Measurements from ENCODE around the gene TSHZ2. TPM values are rescaled to one million over a fixed set of nuclear protein-coding genes. Genes with fewer than 3 reads are reported as not detected.

The TSHZ2 gene
- total RNA-seq, 6 experiments from 2014 or later: 14.2 to 28.1 (median 21.0) TPM

DNA sequence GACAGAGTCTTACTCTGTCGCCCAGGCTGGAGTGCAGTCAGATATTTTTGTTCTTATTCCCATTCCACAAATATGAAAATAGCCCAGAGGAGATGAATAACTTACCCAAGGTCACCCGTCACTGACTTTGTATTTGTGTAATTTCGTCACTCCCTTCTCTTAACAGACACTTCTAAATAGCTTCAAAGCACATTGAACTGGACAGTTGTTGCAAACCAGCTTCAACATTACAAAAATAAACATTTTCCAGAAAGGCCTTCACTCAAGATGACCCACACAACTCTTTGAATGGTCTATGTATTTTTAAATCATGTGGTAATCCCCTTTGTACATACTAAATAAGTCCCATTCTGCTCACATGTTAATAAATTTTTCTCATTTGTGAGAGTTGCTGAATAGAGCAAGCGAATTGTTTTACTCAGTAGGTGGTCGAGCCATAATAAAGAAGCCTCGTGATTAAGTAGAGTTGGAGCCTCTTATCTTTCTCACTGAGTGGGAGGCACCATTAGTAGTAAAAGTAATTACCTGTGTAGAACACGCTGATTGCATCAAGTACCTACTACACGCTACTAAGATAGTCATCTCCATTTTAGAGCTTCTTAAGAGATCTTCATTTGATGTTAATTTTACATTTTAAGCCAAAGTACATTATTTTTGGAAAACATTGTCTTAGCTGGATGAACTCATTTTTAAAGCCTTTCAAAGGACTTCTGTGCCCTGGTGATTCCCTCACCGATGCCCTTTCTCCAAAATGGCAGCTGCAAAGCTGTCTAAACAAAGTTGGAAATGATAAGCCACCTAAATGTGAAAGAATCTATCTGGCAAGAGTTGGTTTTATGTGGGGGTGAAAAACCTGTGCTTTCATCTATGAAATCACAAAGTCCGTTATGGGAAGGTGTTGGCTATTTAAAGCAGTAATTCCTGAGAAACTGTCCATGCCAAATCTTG, 110.0 kb downstream of the TSHZ2 start:
- no peak for TF ChIP-seq POLR2A (IDR thresholded peaks at IDR 0.05)
- TF ChIP-seq, protein P1, sequence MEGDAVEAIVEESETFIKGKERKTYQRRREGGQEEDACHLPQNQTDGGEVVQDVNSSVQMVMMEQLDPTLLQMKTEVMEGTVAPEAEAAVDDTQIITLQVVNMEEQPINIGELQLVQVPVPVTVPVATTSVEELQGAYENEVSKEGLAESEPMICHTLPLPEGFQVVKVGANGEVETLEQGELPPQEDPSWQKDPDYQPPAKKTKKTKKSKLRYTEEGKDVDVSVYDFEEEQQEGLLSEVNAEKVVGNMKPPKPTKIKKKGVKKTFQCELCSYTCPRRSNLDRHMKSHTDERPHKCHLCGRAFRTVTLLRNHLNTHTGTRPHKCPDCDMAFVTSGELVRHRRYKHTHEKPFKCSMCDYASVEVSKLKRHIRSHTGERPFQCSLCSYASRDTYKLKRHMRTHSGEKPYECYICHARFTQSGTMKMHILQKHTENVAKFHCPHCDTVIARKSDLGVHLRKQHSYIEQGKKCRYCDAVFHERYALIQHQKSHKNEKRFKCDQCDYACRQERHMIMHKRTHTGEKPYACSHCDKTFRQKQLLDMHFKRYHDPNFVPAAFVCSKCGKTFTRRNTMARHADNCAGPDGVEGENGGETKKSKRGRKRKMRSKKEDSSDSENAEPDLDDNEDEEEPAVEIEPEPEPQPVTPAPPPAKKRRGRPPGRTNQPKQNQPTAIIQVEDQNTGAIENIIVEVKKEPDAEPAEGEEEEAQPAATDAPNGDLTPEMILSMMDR (IDR thresholded peaks at IDR 0.05): no peak
- ATAC-seq (peak in 3 of 4 donors; percentile 6 to 29 (median 22)), DNase-seq (no peak)
- intact Hi-C loops (cut with DNase I): no loop called here
- Histone ChIP-seq H3K27ac (peak overlapping the region; percentile 89 to 99 (median 93)), H3K36me3 (no peaks in the 10 kb centered on the region), H3K4me3 (no peak overlapping the region), H3K4me1 (peaks cover 0 to 65% (median 15%) of the 10 kb centered on the region in 4 donors), H3K9me3 (no peaks in the 10 kb centered on the region), H3K27me3 (no peaks in the 10 kb centered on the region)
- 56% methylated on average over 10 of the region's 10 CpGs for WGBS (ENCODE audit: insufficient coverage, low coverage, low lambda C conversion rate, missing lambda C conversion rate)

DNA sequence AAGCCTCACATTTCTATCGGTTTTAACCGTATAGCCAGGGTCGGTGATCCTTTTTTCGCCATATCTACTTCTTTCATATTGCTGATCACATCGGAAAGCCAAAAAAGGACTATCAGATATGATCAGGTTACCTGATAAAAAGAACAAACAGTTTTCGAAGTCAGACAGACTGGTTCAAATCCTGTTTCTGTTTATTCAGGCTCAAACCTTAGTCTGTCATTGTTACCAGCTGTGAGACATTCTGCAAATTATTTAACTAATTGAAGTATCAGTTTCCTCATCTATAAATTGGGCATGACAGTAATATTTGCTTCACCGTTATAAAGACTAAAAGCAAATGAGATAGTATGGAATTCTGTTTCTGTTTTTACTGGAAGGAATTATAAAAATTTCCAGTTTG, 111.3 kb downstream of the TSHZ2 start:
- no peak for TF ChIP-seq POLR2A (IDR thresholded peaks at IDR 0.05)
- TF ChIP-seq, protein P1 (IDR thresholded peaks at IDR 0.05): no peak
- intact Hi-C loops (cut with DNase I): no loop called here
- peak overlapping the region; percentile 89 to 99 (median 93) for H3K27ac ChIP-seq
- 55% methylated on average over 7 of the region's 7 CpGs for WGBS (ENCODE audit: insufficient coverage, low coverage, low lambda C conversion rate, missing lambda C conversion rate)
- peaks cover 0 to 61% (median 15%) of the 10 kb centered on the region in 4 donors for H3K4me1 ChIP-seq
- ATAC-seq (no peak), DNase-seq (no peak)
- no peaks in the 10 kb centered on the region for H3K9me3 ChIP-seq
- H3K27me3 ChIP-seq: no peaks in the 10 kb centered on the region
- no peaks in the 10 kb centered on the region for H3K36me3 ChIP-seq
- no peak overlapping the region for H3K4me3 ChIP-seq

DNA sequence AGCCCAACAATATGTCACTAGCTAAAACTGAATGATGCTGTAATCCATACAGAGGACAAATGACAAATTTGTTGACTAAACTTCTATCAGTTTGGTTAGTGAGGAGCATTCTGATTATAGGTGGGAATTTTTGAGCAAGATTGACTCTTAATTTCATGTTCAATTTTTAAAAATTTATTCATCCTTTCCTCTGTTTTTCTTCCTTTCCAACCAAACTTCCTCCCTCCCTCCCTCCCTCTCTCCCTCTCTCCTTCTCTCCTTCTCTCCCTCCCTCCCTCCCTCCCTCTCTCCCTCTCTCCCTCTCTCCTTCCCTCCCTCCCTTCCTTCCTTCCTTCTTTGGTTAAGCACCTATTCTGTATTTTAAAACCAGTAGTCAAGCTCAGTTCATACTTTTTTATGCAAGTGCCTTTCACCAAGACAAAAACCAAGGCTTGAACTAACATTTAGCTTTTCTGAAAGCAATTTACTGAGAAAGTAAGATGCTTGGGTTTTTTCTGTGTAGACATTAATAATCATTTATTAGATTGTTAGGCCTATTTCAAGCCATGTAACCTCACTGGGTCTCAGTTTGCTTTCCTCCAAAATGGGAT, 112.3 kb downstream of the TSHZ2 start:
- H3K36me3 ChIP-seq: no peaks in the 10 kb centered on the region
- TF ChIP-seq POLR2A (IDR thresholded peaks at IDR 0.05): no peak
- TF ChIP-seq, protein P1 (IDR thresholded peaks at IDR 0.05): no peak
- no peaks in the 10 kb centered on the region for H3K9me3 ChIP-seq
- no peak overlapping the region for H3K4me3 ChIP-seq
- peaks cover 0 to 55% (median 13%) of the 10 kb centered on the region in 4 donors for H3K4me1 ChIP-seq
- no peak overlapping the region for H3K27ac ChIP-seq
- ATAC-seq (no peak), DNase-seq (no peak)
- intact Hi-C loops (cut with DNase I): no loop called here
- H3K27me3 ChIP-seq: no peaks in the 10 kb centered on the region

DNA sequence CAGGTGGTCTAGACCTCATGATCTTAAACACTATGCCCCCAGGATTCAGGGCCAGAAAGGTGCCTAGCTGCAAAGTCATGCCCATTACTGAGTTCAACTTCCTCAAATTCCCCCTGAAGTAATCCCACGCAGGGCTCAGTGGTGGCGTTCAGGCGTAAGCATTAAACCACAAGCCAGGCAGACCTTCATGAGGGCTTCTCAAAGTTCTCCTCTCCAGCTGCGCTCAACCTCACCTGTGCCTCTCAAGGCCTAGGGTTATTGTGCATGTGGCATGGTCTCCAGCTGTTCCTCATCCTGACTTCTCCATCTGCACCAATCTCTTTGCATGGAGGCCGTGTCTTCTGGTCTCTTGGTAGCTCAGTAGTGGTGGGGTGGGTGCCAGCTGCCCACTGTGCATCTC, 113.6 kb downstream of the TSHZ2 start:
- DNase-seq (no peak), ATAC-seq (no peak)
- TF ChIP-seq, protein P1 (IDR thresholded peaks at IDR 0.05): no peak
- TF ChIP-seq POLR2A (IDR thresholded peaks at IDR 0.05): no peak
- Histone ChIP-seq H3K4me3 (no peak overlapping the region), H3K27me3 (no peaks in the 10 kb centered on the region), H3K9me3 (no peaks in the 10 kb centered on the region), H3K36me3 (no peaks in the 10 kb centered on the region), H3K27ac (peak overlapping the region in 1 of 3 donors; percentile 83), H3K4me1 (peaks cover 0 to 43% (median 3%) of the 10 kb centered on the region in 4 donors)
- WGBS (ENCODE audit: insufficient coverage, low coverage, low lambda C conversion rate, missing lambda C conversion rate): 60% methylated on average over 3 of the region's 5 CpGs
- intact Hi-C loops (cut with DNase I): no loop called here
